Astrocyte (in vitro differentiated cells and primary cell): ENCODE results near the gene HDAC11. TPM values are rescaled to one million over a fixed set of nuclear protein-coding genes. Genes with fewer than 3 reads are reported as not detected.
"Not testable (repeated sequence)": the region's sequence is repeated elsewhere in the genome, so short reads cannot be mapped to it uniquely, and the experiment has no call there.

Experiments
- DNase-seq: peaks from one replicate; pipeline ENCODE4 v3.0.0-alpha.2; 2010; ENCODE audit warnings: low read depth
- FAIRE-seq: peaks from 2 replicates; lab custom pipeline; 2011; peaks lifted over from hg19 to GRCh38; lab: Jason Lieb, UNC
- H2AFZ ChIP-seq: 2 replicates; pipeline ENCODE4 v1.6.0; 2012; ENCODE audit warnings: low read depth, low read length, inconsistent platforms
- H3K27ac ChIP-seq: 2 replicates; pipeline ENCODE4 v1.5.1; 2011; ENCODE audit warnings: low read depth, low read length, inconsistent platforms
- H3K27me3 ChIP-seq: 2 replicates; pipeline ENCODE4 v1.6.0; 2011; ENCODE audit warnings: low read length, inconsistent platforms; ENCODE audit not compliant: insufficient read depth
- H3K36me3 ChIP-seq: 2 replicates; pipeline ENCODE4 v1.5.1; 2011; ENCODE audit warnings: low read length, inconsistent platforms; ENCODE audit not compliant: insufficient read depth
- H3K4me1 ChIP-seq: 2 replicates; pipeline ENCODE4 v1.5.1; 2011; ENCODE audit warnings: low read length, inconsistent platforms; ENCODE audit not compliant: insufficient read depth
- H3K4me2 ChIP-seq: 2 replicates; pipeline ENCODE4 v1.6.0; 2012; ENCODE audit warnings: low read length, inconsistent platforms
- H3K4me3 ChIP-seq: 2 replicates; pipeline ENCODE4 v1.5.1; 2011; ENCODE audit warnings: low read depth, mild to moderate bottlenecking, low read length, inconsistent platforms; ENCODE audit not compliant: insufficient read depth
- H3K79me2 ChIP-seq: 2 replicates; pipeline ENCODE4 v1.6.0; 2012; ENCODE audit warnings: mild to moderate bottlenecking, low read length, inconsistent platforms; ENCODE audit not compliant: insufficient read depth
- H3K9ac ChIP-seq: 2 replicates; pipeline ENCODE4 v1.6.0; 2012; ENCODE audit warnings: mild to moderate bottlenecking, low read length, inconsistent platforms
- H3K9me3 ChIP-seq: 2 replicates; pipeline ENCODE4 v1.5.1; 2012; ENCODE audit warnings: low read depth, mild to moderate bottlenecking, low read length, inconsistent platforms; ENCODE audit not compliant: insufficient read depth
- H4K20me1 ChIP-seq: 2 replicates; pipeline ENCODE4 v1.6.0; 2012; ENCODE audit warnings: low read length, inconsistent platforms; ENCODE audit not compliant: insufficient read depth
- H3K27ac Mint-ChIP-seq: one replicate; pipeline ENCODE4 v1.8.0; 2021; ENCODE audit warnings: mild to moderate bottlenecking, mixed read lengths; ENCODE audit not compliant: unreplicated experiment
- H3K27me3 Mint-ChIP-seq: one replicate; pipeline ENCODE4 v1.8.0; 2021; ENCODE audit warnings: low read depth, mixed read lengths; ENCODE audit not compliant: unreplicated experiment
- H3K36me3 Mint-ChIP-seq: one replicate; pipeline ENCODE4 v1.8.0; 2021; ENCODE audit warnings: low read depth, mixed read lengths; ENCODE audit not compliant: unreplicated experiment
- H3K4me1 Mint-ChIP-seq: one replicate; pipeline ENCODE4 v1.8.0; 2021; ENCODE audit warnings: low read depth, mixed read lengths; ENCODE audit not compliant: unreplicated experiment
- H3K4me3 Mint-ChIP-seq: one replicate; pipeline ENCODE4 v1.8.0; 2021; ENCODE audit warnings: mild to moderate bottlenecking, moderate library complexity, mixed read lengths; ENCODE audit not compliant: unreplicated experiment
- H3K9me3 Mint-ChIP-seq: one replicate; pipeline ENCODE4 v1.8.0; 2021; ENCODE audit warnings: mild to moderate bottlenecking, mixed read lengths; ENCODE audit not compliant: unreplicated experiment
- CTCF ChIP-seq: IDR thresholded peaks from 2 replicates; pipeline ENCODE4 v1.5.1; 2011; ENCODE audit warnings: low read depth, mild to moderate bottlenecking, inconsistent platforms, low read length, moderate library complexity; ENCODE audit not compliant: insufficient read depth
- EZH2 ChIP-seq: IDR thresholded peaks from 2 replicates; pipeline ENCODE4 v1.6.1; 2012; ENCODE audit warnings: mild to moderate bottlenecking, low read length, inconsistent platforms; ENCODE audit not compliant: insufficient read depth
- total RNA-seq: library from RNA; stranded (reverse); gene quantifications from 2 replicates; pipeline ENCODE4 v1.2.1, GENCODE V29; 2021

Gene HDAC11
- total RNA-seq, 1 donor from 2014 or later = 8.6 TPM

DNA sequence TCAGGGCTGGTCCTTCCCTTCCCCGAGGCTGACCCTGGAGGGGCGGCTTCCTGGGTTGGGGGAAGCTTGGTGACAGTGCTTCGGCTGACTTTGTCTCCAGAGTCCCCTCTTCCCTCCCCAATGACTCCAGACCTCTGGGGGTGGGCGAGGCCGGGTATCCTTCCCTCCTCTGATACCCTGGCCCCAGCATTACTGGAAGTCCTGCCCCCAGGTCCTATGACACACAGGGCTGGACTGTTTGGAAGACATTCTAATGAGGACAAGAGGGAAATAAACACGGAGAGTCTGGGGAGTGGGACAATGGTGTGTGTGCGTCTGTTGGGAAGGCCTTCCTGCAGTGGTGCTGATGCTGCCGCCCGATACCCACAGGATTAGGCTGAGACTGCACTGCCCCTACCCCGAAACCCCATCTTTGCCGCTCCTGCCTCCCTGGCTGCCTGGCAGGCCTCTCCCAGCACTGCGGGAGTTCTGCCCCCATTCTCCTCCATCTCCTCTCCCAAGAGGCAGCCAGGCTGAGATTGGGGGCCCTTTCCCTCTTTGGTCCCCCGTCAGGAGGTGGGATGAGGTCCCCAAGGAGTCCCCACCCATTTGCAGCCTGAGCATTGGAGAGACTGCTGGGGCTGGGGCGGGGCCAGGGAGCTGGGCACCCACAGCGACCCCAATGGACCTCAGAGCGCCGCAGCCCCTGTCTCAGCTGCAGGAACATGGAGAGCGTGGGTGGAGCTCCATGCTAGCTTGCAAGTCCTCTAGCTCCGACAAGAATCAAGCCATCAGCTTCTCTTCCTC lies 39.1 kb downstream of the HDAC11 start:
- Histone ChIP-seq H3K79me2 (no peaks in the 10 kb centered on the region), H3K4me1 (no peaks in the 10 kb centered on the region), H3K36me3 (no peaks in the 10 kb centered on the region), H3K4me2 (no peak overlapping the region), H3K9ac (no peak overlapping the region), H2AFZ (no peak overlapping the region), H3K9me3 (no peaks in the 10 kb centered on the region), H3K4me3 (no peak overlapping the region), H3K27me3 (no peaks in the 10 kb centered on the region), H4K20me1 (no peaks in the 10 kb centered on the region), H3K27ac (no peak overlapping the region)
- Mint-ChIP-seq H3K9me3 (peaks cover 11% of the 10 kb centered on the region), H3K4me1 (peaks cover 5% of the 10 kb centered on the region), H3K4me3 (no peak overlapping the region), H3K27ac (no peak overlapping the region), H3K36me3 (peaks cover 2% of the 10 kb centered on the region), H3K27me3 (peaks cover 8% of the 10 kb centered on the region)
- FAIRE-seq = no peak
- no peak for DNase-seq
- no peak for TF ChIP-seq EZH2
- no peak for TF ChIP-seq CTCF

DNA sequence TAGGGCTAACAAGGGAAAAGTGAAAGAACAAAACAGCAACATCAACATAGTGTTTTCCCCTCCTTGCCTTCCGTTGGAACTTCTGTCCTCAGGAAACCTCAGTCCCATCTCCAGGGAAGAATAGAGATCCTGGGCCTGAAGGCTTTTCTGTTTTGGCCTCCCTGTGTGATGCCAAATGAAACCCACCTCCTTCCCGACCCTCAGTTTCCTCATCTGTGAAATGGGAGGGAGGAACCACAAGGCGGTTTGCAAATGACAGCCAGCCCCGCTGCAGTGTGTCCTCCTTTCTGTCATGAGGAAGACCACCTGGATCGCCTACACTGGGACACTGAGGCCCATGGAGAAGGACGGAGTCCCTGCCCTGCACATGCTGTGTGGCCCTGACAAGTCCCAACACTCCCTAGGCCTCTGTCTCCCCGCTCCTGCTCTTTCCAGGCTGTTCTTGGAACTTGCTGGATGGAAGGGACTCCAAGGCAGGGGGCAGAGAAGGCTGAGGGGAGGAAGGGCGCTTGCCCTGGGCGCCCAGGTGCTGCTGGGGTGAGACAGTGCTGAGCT lies 40.3 kb downstream of the HDAC11 start:
- no peak overlapping the region for H3K4me3 Mint-ChIP-seq
- H3K36me3 Mint-ChIP-seq = peaks cover 2% of the 10 kb centered on the region
- DNase-seq (no peak), FAIRE-seq (no peak)
- H3K79me2 ChIP-seq = no peaks in the 10 kb centered on the region
- peaks cover 11% of the 10 kb centered on the region for H3K9me3 Mint-ChIP-seq
- H3K27ac ChIP-seq = no peak overlapping the region
- no peaks in the 10 kb centered on the region for H3K4me1 ChIP-seq
- no peak overlapping the region for H3K4me3 ChIP-seq
- no peak overlapping the region for H3K9ac ChIP-seq
- peaks cover 8% of the 10 kb centered on the region for H3K27me3 Mint-ChIP-seq
- H3K27me3 ChIP-seq = no peaks in the 10 kb centered on the region
- H3K4me2 ChIP-seq = no peak overlapping the region
- no peak overlapping the region for H3K27ac Mint-ChIP-seq
- no peak overlapping the region for H2AFZ ChIP-seq
- no peaks in the 10 kb centered on the region for H4K20me1 ChIP-seq
- H3K36me3 ChIP-seq = no peaks in the 10 kb centered on the region
- TF ChIP-seq CTCF (no peak), EZH2 (no peak)
- no peaks in the 10 kb centered on the region for H3K9me3 ChIP-seq
- no peaks in the 10 kb centered on the region for H3K4me1 Mint-ChIP-seq

GRCh38 chr3:13521309-13521708 lies 41.2 kb downstream of the HDAC11 start:
- H3K9me3 ChIP-seq = no peaks in the 10 kb centered on the region
- no peaks in the 10 kb centered on the region for H3K27me3 ChIP-seq
- TF ChIP-seq EZH2 = no peak
- TF ChIP-seq CTCF = no peak
- peaks cover 8% of the 10 kb centered on the region for H3K4me1 ChIP-seq
- peaks cover 2% of the 10 kb centered on the region for H3K36me3 Mint-ChIP-seq
- no peak overlapping the region for H3K27ac Mint-ChIP-seq
- no peak overlapping the region for H3K27ac ChIP-seq
- no peaks in the 10 kb centered on the region for H3K79me2 ChIP-seq
- no peak overlapping the region for H2AFZ ChIP-seq
- H3K4me2 ChIP-seq = no peak overlapping the region
- H3K27me3 Mint-ChIP-seq = peaks cover 8% of the 10 kb centered on the region
- DNase-seq (no peak), FAIRE-seq (no peak)
- no peak overlapping the region for H3K9ac ChIP-seq
- no peak overlapping the region for H3K4me3 Mint-ChIP-seq
- no peaks in the 10 kb centered on the region for H3K36me3 ChIP-seq
- peaks cover 11% of the 10 kb centered on the region for H3K9me3 Mint-ChIP-seq
- peaks cover 6% of the 10 kb centered on the region for H3K4me1 Mint-ChIP-seq
- no peak overlapping the region for H3K4me3 ChIP-seq
- H4K20me1 ChIP-seq = no peaks in the 10 kb centered on the region

DNA sequence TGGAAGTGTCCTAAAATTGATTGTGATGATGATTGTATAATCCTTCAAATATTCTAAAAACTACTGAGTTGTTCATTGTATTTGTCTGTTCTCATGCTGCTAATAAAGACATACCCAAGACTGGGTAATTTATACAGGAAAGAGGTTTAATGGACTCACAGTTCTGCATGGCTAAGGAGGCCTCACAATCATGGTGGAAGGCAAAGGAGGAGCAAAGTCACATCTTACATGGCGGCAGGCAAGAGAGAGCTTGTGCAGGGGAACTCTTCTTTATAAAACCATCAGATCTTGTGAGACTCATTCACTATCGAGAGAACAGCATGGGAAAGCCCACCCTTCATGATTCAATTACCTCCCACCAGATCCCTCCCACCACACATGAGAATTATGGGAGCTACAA lies 41.6 kb downstream of the HDAC11 start:
- H3K4me3 ChIP-seq, H3K79me2 ChIP-seq, H3K4me1 Mint-ChIP-seq, H3K27ac Mint-ChIP-seq, DNase-seq, H3K4me3 Mint-ChIP-seq, H4K20me1 ChIP-seq, H2AFZ ChIP-seq, H3K27ac ChIP-seq, H3K27me3 Mint-ChIP-seq, H3K27me3 ChIP-seq, H3K36me3 ChIP-seq, H3K4me2 ChIP-seq, FAIRE-seq, H3K36me3 Mint-ChIP-seq, H3K9ac ChIP-seq, H3K9me3 ChIP-seq: not testable (repeated sequence)
- peaks cover 11% of the 10 kb centered on the region for H3K4me1 ChIP-seq
- H3K9me3 Mint-ChIP-seq = peaks cover 11% of the 10 kb centered on the region
